ENCODE data around the gene IL1RAPL2.
A peak's percentile ranks its signal among the peaks of the same experiment; 100 is the strongest.
"Not testable (repeated sequence)": the region's sequence is repeated elsewhere in the genome, so short reads cannot be mapped to it uniquely, and the experiment has no call there.

The IL1RAPL2 gene

DNA sequence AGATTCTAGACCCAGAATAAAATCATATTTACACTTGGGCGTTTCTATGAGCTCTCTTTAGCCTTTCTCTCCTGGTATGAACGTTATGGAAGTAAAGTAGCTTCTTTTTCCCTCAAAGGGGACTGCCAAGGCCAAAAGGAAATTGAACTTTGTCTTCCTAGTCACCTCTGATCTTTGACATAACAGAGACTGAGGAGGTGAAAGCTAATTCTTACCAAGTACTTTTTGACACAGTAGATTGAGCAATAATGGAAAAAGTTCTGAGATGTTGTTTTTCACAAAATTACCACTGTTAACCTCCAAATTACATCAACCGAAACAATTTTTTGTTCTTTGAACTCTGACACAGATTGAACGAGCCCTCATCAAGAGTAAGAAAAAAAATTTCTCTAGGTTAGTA lies 336.1 kb downstream of the IL1RAPL2 start:
- Histone ChIP-seq H3K4me3 (ENCODE audit: insufficient read length, low read depth) (no peak overlapping the region), H3K4me1 (ENCODE audit: insufficient read depth, insufficient read length) (no peaks in the 10 kb centered on the region), H3K27me3 (ENCODE audit: insufficient read depth, insufficient read length) (no peaks in the 10 kb centered on the region), H3K9me3 (ENCODE audit: insufficient read depth, low read length) (no peaks in the 10 kb centered on the region), H3K36me3 (ENCODE audit: insufficient read depth, insufficient read length, low read length) (no peaks in the 10 kb centered on the region), H3K9ac (ENCODE audit: insufficient read length, low read depth) (no peak overlapping the region)
- DNase-seq (ENCODE audit: low read depth, low spot score) = no peak
- TF ChIP-seq ZNF274 (IDR thresholded peaks at IDR 0.05; ENCODE audit: low read depth, low read length) (no peak), SUZ12 (IDR thresholded peaks at IDR 0.05; ENCODE audit: extremely low read depth, insufficient read depth, insufficient read length) (no peak), YY1 (IDR thresholded peaks at IDR 0.05; ENCODE audit: insufficient read depth, insufficient read length) (no peak)

DNA sequence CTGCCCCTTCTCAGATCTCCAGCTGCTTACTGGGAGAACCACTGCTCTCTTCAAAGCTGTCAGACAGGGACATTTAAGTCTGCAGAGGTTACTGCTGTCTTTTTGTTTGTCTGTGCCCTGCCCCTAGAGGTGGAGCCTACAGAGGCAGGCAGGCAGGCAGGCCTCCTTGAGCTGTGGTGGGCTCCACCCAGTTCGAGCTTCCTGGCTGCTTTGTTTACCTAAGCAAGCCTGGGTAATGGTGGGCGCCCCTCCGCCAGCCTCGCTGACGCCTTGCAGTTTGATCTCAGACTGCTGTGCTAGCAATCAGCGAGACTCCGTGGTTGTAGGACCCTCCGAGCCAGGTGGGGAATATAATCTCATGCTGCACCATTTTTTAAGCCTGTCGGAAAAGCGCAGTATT lies 343.7 kb downstream of the IL1RAPL2 start:
- not testable (repeated sequence) for H3K27me3 ChIP-seq (ENCODE audit: insufficient read depth, insufficient read length); H3K9me3 ChIP-seq (ENCODE audit: insufficient read depth, low read length); H3K4me1 ChIP-seq (ENCODE audit: insufficient read depth, insufficient read length); H3K36me3 ChIP-seq (ENCODE audit: insufficient read depth, insufficient read length, low read length)
- peak overlapping the region; percentile 64 for H3K4me3 ChIP-seq (ENCODE audit: insufficient read length, low read depth)
- H3K9ac ChIP-seq (ENCODE audit: insufficient read length, low read depth) = peak overlapping the region; percentile 70
- DNase-seq (ENCODE audit: low read depth, low spot score) = peak; percentile 5

DNA sequence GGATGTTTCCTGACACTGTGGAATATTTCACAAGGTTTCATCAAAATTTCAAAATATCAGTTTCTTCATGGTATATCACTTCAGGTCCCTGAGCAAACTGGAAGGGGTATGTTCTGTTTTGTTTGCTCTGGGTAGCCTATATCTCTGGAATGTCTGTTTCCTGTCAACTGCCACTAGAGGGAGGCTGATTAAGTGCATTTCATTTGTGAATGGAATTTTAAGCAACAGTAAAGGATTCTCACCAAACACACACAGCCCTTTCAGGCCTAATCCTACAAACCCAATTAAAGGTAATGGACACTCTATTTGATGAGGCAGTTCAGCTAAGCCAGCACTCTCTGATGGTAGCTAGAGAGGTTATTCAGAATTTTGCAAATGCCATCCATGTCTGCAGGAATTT lies 347.3 kb downstream of the IL1RAPL2 start:
- H3K9me3 ChIP-seq (ENCODE audit: insufficient read depth, low read length) = no peaks in the 10 kb centered on the region
- H3K9ac ChIP-seq (ENCODE audit: insufficient read length, low read depth) = no peak overlapping the region
- H3K4me3 ChIP-seq (ENCODE audit: insufficient read length, low read depth) = no peak overlapping the region
- no peaks in the 10 kb centered on the region for H3K27me3 ChIP-seq (ENCODE audit: insufficient read depth, insufficient read length)
- H3K4me1 ChIP-seq (ENCODE audit: insufficient read depth, insufficient read length) = no peaks in the 10 kb centered on the region
- DNase-seq (ENCODE audit: low read depth, low spot score) = peak; percentile 6
- H3K36me3 ChIP-seq (ENCODE audit: insufficient read depth, insufficient read length, low read length) = no peaks in the 10 kb centered on the region
- TF ChIP-seq YY1 (IDR thresholded peaks at IDR 0.05; ENCODE audit: insufficient read depth, insufficient read length) = no peak
- no peak for TF ChIP-seq ZNF274 (IDR thresholded peaks at IDR 0.05; ENCODE audit: low read depth, low read length)
- no peak for TF ChIP-seq SUZ12 (IDR thresholded peaks at IDR 0.05; ENCODE audit: extremely low read depth, insufficient read depth, insufficient read length)

DNA sequence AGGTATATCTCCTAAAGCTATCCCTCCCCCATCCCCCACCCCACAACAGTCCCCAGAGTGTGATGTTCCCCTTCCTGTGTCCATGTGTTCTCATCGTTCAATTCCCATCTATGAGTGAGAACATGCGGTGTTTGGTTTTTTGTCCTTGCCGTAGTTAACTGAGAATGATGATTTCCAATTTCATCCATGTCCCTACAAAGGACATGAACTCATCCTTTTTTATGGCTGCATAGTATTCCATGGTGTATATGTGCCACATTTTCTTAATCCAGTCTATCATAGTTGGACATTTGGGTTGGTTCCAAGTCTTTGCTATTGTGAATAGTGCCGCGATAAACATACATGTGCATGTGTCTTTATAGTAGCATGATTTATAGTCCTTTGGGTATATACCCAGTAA lies 348.7 kb downstream of the IL1RAPL2 start:
- not testable (repeated sequence) for H3K9ac ChIP-seq (ENCODE audit: insufficient read length, low read depth); DNase-seq (ENCODE audit: low read depth, low spot score); H3K9me3 ChIP-seq (ENCODE audit: insufficient read depth, low read length); H3K27me3 ChIP-seq (ENCODE audit: insufficient read depth, insufficient read length); H3K36me3 ChIP-seq (ENCODE audit: insufficient read depth, insufficient read length, low read length); H3K4me3 ChIP-seq (ENCODE audit: insufficient read length, low read depth); H3K4me1 ChIP-seq (ENCODE audit: insufficient read depth, insufficient read length)

DNA sequence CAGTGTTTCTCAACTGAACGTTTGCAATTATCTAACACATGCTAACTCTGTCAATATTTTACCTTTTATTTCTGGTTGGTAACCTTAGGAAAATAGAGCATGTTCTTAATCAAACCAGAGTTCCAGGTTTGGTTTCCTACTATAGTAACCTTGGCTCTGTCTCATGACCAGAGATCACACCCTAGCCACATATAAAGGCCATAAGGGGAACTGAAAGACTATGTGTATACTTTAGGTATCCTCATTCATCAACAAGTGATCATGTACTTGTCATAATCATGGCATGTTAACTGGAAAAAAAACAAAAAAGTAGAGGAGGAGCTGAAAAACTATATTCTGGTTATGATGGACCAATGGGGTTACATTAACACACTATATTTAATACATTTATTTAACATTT lies 352.1 kb downstream of the IL1RAPL2 start:
- no peaks in the 10 kb centered on the region for H3K36me3 ChIP-seq (ENCODE audit: insufficient read depth, insufficient read length, low read length)
- no peaks in the 10 kb centered on the region for H3K4me1 ChIP-seq (ENCODE audit: insufficient read depth, insufficient read length)
- no peak for DNase-seq (ENCODE audit: low read depth, low spot score)
- no peaks in the 10 kb centered on the region for H3K27me3 ChIP-seq (ENCODE audit: insufficient read depth, insufficient read length)
- TF ChIP-seq YY1 (IDR thresholded peaks at IDR 0.05; ENCODE audit: insufficient read depth, insufficient read length) (no peak), SUZ12 (IDR thresholded peaks at IDR 0.05; ENCODE audit: extremely low read depth, insufficient read depth, insufficient read length) (no peak), ZNF274 (IDR thresholded peaks at IDR 0.05; ENCODE audit: low read depth, low read length) (no peak)
- H3K4me3 ChIP-seq (ENCODE audit: insufficient read length, low read depth) = no peak overlapping the region
- no peaks in the 10 kb centered on the region for H3K9me3 ChIP-seq (ENCODE audit: insufficient read depth, low read length)
- no peak overlapping the region for H3K9ac ChIP-seq (ENCODE audit: insufficient read length, low read depth)

DNA sequence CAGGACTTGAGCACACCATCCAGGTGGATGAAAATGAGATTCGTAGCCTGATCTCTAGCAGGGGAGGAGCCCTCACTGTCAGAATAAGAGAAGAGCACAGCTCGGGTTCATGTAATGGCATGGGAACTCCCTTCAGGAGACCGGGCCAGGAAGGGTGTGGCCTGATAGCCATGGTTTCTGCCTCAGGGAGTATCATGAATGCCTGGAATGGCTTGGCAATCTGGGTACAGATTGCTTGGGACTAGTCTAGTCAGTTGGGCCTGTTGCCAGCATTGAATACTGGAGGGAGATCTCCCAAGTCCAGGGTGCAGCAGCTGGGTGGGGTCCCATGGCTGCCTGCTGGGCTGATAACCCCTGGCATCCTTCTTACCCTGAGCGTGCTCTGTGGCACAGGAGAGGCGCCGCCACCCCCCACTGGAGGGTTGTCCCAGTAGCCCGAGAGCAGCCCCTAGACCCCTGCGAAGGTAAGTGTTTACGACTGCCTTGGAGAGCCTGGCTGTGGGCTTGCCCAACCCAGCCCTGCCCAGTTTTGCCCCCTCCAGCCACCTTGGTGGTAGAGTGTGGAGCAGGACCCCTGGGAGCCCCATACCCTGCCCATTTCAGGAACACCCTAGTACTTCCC lies 355.7 kb downstream of the IL1RAPL2 start:
- TF ChIP-seq SUZ12 (IDR thresholded peaks at IDR 0.05; ENCODE audit: extremely low read depth, insufficient read depth, insufficient read length) = no peak
- TF ChIP-seq YY1 (IDR thresholded peaks at IDR 0.05; ENCODE audit: insufficient read depth, insufficient read length) = no peak
- no peak for TF ChIP-seq ZNF274 (IDR thresholded peaks at IDR 0.05; ENCODE audit: low read depth, low read length)
- Histone ChIP-seq H3K36me3 (ENCODE audit: insufficient read depth, insufficient read length, low read length) (no peaks in the 10 kb centered on the region), H3K9ac (ENCODE audit: insufficient read length, low read depth) (no peak overlapping the region), H3K4me1 (ENCODE audit: insufficient read depth, insufficient read length) (no peaks in the 10 kb centered on the region), H3K4me3 (ENCODE audit: insufficient read length, low read depth) (no peak overlapping the region), H3K27me3 (ENCODE audit: insufficient read depth, insufficient read length) (no peaks in the 10 kb centered on the region), H3K9me3 (ENCODE audit: insufficient read depth, low read length) (no peaks in the 10 kb centered on the region)
- DNase-seq (ENCODE audit: low read depth, low spot score) = no peak

DNA sequence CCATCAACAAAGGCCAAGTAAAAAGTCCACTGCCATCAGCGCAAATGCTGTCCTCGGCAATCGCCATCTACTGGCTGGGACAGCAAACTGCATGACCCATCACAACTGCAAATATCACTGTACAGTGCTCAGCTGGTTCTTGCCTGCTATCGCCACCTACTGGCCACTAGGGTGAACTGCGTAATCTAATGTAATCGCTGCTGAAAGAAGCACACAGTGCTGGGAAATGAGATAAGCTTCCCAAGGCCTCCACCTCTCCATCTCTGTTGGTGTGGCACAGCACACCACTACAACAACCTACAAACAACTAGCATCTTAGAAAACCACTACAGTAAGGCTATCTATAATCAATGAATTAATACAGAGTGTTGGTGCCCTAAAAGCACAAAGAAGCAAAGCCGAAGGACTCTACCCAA lies 356.2 kb downstream of the IL1RAPL2 start:
- H3K36me3 ChIP-seq (ENCODE audit: insufficient read depth, insufficient read length, low read length) = no peaks in the 10 kb centered on the region
- H3K27me3 ChIP-seq (ENCODE audit: insufficient read depth, insufficient read length) = no peaks in the 10 kb centered on the region
- TF ChIP-seq SUZ12 (IDR thresholded peaks at IDR 0.05; ENCODE audit: extremely low read depth, insufficient read depth, insufficient read length) (no peak), ZNF274 (IDR thresholded peaks at IDR 0.05; ENCODE audit: low read depth, low read length) (no peak), YY1 (IDR thresholded peaks at IDR 0.05; ENCODE audit: insufficient read depth, insufficient read length) (no peak)
- H3K9ac ChIP-seq (ENCODE audit: insufficient read length, low read depth) = no peak overlapping the region
- H3K4me3 ChIP-seq (ENCODE audit: insufficient read length, low read depth) = no peak overlapping the region
- H3K4me1 ChIP-seq (ENCODE audit: insufficient read depth, insufficient read length) = no peaks in the 10 kb centered on the region
- no peaks in the 10 kb centered on the region for H3K9me3 ChIP-seq (ENCODE audit: insufficient read depth, low read length)
- DNase-seq (ENCODE audit: low read depth, low spot score) = peak; percentile 74

DNA sequence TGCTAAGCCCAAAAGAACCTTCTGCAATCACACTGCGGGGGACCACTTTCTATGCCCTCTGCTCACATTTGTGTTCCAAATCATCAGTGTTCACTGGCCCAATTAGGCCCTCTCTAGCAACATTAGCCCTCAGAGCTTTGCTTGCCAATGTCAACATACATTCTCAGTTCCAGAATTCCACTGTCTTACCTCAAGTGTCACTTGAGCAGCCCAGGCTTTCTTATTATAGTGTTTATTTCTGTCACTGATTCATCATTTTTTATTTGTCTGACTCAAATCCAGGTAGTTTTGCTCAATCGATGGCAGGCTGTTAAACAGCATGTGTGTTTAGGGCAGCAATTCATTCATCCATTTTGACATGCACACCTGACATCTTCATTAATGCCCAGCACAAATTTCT lies 363.3 kb downstream of the IL1RAPL2 start:
- H3K36me3 ChIP-seq (ENCODE audit: insufficient read depth, insufficient read length, low read length) = no peaks in the 10 kb centered on the region
- H3K4me3 ChIP-seq (ENCODE audit: insufficient read length, low read depth) = no peak overlapping the region
- no peaks in the 10 kb centered on the region for H3K9me3 ChIP-seq (ENCODE audit: insufficient read depth, low read length)
- no peak overlapping the region for H3K9ac ChIP-seq (ENCODE audit: insufficient read length, low read depth)
- TF ChIP-seq SUZ12 (IDR thresholded peaks at IDR 0.05; ENCODE audit: extremely low read depth, insufficient read depth, insufficient read length) (no peak), ZNF274 (IDR thresholded peaks at IDR 0.05; ENCODE audit: low read depth, low read length) (no peak), YY1 (IDR thresholded peaks at IDR 0.05; ENCODE audit: insufficient read depth, insufficient read length) (no peak)
- no peaks in the 10 kb centered on the region for H3K4me1 ChIP-seq (ENCODE audit: insufficient read depth, insufficient read length)
- DNase-seq (ENCODE audit: low read depth, low spot score) = no peak
- no peaks in the 10 kb centered on the region for H3K27me3 ChIP-seq (ENCODE audit: insufficient read depth, insufficient read length)

Measured in NT2/D1 (cell line).